HL-60 (cell line): ENCODE data around the gene AMFR.

Experiments
- POLR2AphosphoS5 ChIP-seq: IDR thresholded peaks from 2 replicates; pipeline ENCODE4 v1.6.1; 2012; ENCODE audit warnings: low read depth
- TF ChIP-seq, protein P1 (sequence below): IDR thresholded peaks from one replicate; pipeline ENCODE4 v1.5.1; 2011; ENCODE audit warnings: low read length, control low read depth, inconsistent platforms; ENCODE audit not compliant: insufficient read depth

DNA sequence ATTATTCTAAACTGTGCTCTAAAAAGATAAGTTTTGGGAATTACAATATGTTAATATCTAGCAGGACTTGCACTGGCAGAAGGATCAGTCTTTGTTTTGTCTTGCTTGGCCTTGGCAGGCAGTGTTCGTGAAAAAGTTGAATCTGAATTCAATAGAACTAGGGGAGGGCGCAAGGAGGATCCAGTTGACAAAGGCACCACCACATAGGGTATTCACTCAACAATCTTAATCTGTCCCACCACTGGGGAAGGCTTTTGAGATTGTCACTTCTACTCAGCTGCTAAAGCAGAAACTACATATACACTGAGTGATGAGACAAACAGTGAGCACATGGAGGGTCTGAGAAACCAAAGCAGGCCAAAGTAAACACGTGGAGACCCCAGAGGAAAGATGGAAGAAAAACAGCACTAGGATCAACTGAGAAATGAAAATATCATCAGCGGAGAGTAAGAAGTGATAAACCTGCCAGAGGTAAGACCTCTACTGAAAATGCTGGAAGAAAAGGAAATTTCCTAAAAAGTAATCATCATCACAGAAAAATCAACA is 2.4 kb downstream of the AMFR start:
- TF ChIP-seq, protein P1, sequence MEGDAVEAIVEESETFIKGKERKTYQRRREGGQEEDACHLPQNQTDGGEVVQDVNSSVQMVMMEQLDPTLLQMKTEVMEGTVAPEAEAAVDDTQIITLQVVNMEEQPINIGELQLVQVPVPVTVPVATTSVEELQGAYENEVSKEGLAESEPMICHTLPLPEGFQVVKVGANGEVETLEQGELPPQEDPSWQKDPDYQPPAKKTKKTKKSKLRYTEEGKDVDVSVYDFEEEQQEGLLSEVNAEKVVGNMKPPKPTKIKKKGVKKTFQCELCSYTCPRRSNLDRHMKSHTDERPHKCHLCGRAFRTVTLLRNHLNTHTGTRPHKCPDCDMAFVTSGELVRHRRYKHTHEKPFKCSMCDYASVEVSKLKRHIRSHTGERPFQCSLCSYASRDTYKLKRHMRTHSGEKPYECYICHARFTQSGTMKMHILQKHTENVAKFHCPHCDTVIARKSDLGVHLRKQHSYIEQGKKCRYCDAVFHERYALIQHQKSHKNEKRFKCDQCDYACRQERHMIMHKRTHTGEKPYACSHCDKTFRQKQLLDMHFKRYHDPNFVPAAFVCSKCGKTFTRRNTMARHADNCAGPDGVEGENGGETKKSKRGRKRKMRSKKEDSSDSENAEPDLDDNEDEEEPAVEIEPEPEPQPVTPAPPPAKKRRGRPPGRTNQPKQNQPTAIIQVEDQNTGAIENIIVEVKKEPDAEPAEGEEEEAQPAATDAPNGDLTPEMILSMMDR = no peak
- TF ChIP-seq POLR2AphosphoS5 = no peak
